ENCODE measurements around the gene GALR1.

GRCh38 chr18:77316008-77316407 lies 66.4 kb downstream of the GALR1 start:
- no peak for TF ChIP-seq TAF1 (IDR thresholded peaks at IDR 0.05; ENCODE audit: low read depth)
- no peak for TF ChIP-seq CEBPB (IDR thresholded peaks at IDR 0.05)
- no peak for TF ChIP-seq EP300 (IDR thresholded peaks at IDR 0.05; ENCODE audit: borderline replicate concordance)
- TF ChIP-seq NFIC (IDR thresholded peaks at IDR 0.05) = no peak
- no peak for TF ChIP-seq USF1 (IDR thresholded peaks at IDR 0.05)
- TF ChIP-seq YY1 (IDR thresholded peaks at IDR 0.05; ENCODE audit: low read depth) = no peak
- TF ChIP-seq CREB1 (IDR thresholded peaks at IDR 0.05; ENCODE audit: low read depth) = no peak
- no peak for TF ChIP-seq EGR1 (IDR thresholded peaks at IDR 0.05)
- TF ChIP-seq REST (IDR thresholded peaks at IDR 0.05; ENCODE audit: low read depth) = no peak
- TF ChIP-seq RAD21 (IDR thresholded peaks at IDR 0.05; ENCODE audit: low read depth) = no peak
- TF ChIP-seq TEAD4 (IDR thresholded peaks at IDR 0.05) = no peak
- TF ChIP-seq ZBTB7A (IDR thresholded peaks at IDR 0.05; ENCODE audit: low read depth) = no peak
- TF ChIP-seq MAX (IDR thresholded peaks at IDR 0.05) = no peak
- TF ChIP-seq FOXM1 (IDR thresholded peaks at IDR 0.05; ENCODE audit: borderline replicate concordance, low read depth) = no peak

Measured in Ishikawa (cell line).